ENCODE measurements around the gene NT5DC2.

GRCh38 chr3:52502001-52502400 lies 31.7 kb downstream of the NT5DC2 start:
- TF ChIP-seq CTCF (conservative IDR thresholded peaks at IDR 0.05 in 1 of 2, IDR thresholded peaks at IDR 0.05 in 1 of 2; ENCODE audit: low read depth in 1 of 2, low read length in 2 of 2) (no peak), EZH2 (IDR thresholded peaks at IDR 0.05; ENCODE audit: low read length, missing control alignments) (no peak)

All from fibroblast of lung (primary cell).